ENCODE results near the gene DLG4.

Gene DLG4

DNA sequence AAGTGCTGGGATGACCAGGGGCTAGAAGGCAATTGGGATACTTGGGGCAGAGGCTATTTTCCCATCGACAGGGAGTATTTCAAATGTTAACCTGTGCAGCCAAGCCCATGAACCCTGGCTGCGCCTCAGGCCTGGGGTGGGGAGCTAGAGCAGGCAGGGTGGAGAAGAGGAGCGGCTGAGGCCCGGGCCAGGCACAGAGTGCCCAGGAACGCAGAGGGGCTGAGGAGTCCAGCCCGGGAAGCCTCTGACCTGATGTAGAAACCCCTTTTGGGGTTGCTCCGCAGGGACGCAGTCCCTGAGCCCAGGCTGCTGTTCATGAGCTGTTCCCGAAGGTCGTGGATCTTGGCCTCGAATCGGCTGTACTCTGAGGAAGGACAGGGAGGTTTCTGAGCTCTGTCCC is 23.7 kb downstream of the DLG4 start:
- TF ChIP-seq, protein P1, sequence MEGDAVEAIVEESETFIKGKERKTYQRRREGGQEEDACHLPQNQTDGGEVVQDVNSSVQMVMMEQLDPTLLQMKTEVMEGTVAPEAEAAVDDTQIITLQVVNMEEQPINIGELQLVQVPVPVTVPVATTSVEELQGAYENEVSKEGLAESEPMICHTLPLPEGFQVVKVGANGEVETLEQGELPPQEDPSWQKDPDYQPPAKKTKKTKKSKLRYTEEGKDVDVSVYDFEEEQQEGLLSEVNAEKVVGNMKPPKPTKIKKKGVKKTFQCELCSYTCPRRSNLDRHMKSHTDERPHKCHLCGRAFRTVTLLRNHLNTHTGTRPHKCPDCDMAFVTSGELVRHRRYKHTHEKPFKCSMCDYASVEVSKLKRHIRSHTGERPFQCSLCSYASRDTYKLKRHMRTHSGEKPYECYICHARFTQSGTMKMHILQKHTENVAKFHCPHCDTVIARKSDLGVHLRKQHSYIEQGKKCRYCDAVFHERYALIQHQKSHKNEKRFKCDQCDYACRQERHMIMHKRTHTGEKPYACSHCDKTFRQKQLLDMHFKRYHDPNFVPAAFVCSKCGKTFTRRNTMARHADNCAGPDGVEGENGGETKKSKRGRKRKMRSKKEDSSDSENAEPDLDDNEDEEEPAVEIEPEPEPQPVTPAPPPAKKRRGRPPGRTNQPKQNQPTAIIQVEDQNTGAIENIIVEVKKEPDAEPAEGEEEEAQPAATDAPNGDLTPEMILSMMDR (IDR thresholded peaks at IDR 0.05; ENCODE audit: borderline replicate concordance, control extremely low read depth, extremely low read depth, insufficient read depth, missing control alignments): no peak
- no peak for DNase-seq (ENCODE audit: low spot score)
- in situ Hi-C loops (cut with MboI; ENCODE audit: low sequenced_read_pairs, unreplicated experiment): no loop called here

DNA sequence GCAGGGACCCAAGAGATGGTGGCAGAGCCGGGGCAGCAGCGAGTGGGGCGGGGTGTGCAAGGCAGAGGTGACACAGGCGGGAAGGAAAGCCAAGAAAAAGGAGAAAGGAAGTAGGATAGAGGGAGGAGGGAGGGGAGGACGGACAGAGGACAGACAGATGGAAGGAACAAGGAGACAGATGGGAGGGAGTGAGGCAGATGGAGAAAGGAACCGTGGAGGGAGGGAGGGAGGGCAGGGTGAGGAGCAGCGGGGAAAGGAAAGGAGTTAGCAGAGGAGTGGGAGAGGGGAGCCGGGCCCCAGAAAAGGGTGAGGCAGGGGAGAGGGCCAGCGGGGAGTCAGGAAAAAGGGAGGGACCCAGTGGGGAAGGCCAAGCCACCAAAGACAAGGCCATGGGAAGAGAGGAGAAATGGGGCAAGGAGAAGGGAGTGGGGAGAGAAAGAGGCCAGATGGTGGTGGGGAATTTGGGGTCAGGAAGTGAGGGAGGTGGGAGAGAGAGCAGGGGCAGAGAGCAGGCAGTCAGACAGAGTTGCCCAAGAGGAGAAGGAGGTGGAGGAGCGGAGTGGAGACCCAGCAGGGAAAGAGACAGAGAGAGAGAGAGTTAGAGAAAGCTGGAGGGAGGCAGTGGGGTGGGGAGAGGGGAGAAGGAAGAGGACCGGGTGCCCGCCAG is 27.2 kb downstream of the DLG4 start:
- DNase-seq (ENCODE audit: low spot score): no peak
- TF ChIP-seq, protein P1 (IDR thresholded peaks at IDR 0.05; ENCODE audit: borderline replicate concordance, control extremely low read depth, extremely low read depth, insufficient read depth, missing control alignments): no peak
- in situ Hi-C loops (cut with MboI; ENCODE audit: low sequenced_read_pairs, unreplicated experiment): no loop called here

DNA sequence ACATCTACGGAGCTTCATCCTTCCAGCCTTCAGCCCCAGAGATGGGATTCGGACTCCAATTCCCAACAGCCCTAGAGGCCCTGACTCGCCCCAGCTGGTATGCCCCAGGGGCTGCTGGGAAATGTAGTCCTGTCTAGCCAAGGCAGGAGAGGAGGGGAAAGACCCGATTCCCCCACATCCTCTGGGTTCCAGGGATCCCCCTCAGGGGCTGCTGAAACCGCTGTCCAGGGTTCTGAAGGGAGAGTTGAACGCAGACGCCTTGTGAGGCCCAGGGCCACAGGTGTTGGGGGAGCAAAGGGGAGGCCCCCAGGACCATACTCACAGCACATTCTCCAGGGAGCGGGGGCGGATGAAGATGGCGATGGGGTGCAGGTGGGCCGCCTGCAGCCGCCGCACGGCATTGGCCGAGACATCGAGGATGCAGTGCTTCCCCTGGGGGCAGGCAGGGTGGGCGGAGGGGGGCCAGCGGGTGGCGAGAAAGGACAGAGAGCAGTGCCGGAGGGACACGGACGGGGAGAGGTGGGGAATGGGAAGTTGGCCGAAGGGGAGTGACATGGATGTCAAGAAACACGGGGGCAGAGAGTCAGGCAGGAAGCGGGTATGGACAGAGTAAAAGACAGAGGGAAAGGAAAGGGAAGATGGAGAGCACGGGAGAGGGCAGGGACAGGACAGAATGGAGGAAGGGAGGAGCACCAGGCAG is 27.9 kb downstream of the DLG4 start:
- in situ Hi-C loops (cut with MboI; ENCODE audit: low sequenced_read_pairs, unreplicated experiment): no loop called here
- DNase-seq (ENCODE audit: low spot score): peak; percentile 74
- TF ChIP-seq, protein P1 (IDR thresholded peaks at IDR 0.05; ENCODE audit: borderline replicate concordance, control extremely low read depth, extremely low read depth, insufficient read depth, missing control alignments): no peak

DNA sequence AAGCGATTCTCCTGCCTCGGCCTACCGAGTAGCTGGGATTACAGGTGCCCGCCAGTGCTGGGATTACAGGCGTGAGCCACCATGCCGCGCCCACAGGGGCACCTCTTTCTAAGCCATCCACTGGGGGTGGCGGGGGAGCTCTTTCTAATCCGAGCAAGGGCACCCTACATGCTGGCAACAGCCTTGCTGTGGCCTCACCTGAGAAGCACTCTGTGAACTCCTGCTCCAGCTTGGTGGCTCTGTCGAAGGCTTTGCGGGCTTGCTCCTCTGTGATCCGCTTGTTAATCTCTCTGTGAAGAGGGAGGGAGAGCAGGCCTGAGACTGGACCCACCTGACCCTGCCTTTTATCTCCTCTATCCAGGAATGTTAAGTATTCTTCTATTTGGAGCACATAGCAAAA is 28.6 kb downstream of the DLG4 start:
- TF ChIP-seq, protein P1 (IDR thresholded peaks at IDR 0.05; ENCODE audit: borderline replicate concordance, control extremely low read depth, extremely low read depth, insufficient read depth, missing control alignments): no peak
- no peak for DNase-seq (ENCODE audit: low spot score)
- in situ Hi-C loops (cut with MboI; ENCODE audit: low sequenced_read_pairs, unreplicated experiment): no loop called here

DNA sequence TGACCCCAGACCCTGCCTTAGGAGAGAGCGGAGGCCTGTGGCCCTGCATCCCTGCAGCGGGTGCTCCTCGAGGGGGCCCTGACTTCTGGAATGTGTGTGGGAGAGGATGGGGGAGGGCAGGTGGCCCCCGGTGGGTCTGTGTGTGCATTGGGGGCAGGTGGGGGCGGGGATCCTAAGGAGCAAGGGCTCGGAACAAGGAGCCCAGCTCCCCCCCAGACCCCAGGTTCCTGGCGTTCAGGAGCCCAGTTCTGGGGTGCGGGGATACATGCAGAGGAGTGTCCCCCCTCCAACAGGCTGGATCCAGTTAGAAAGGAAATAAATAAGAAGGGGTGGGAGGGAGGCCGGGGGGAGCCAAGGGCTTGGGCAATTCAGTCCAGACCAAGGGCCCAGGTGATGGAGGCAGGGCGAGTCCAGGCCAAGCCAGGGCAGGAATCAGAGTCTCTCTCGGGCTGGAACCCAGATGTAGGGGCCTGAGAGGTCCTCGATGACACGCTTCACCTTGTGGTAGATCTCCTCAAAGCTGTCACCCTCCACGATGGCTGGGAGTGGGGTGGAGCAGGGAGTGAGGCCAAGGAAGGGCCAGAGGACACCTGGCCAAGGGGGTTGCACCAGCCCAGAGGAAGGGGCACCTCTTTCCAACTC is 29.2 kb downstream of the DLG4 start:
- DNase-seq (ENCODE audit: low spot score): no peak
- TF ChIP-seq, protein P1 (IDR thresholded peaks at IDR 0.05; ENCODE audit: borderline replicate concordance, control extremely low read depth, extremely low read depth, insufficient read depth, missing control alignments): no peak
- in situ Hi-C loops (cut with MboI; ENCODE audit: low sequenced_read_pairs, unreplicated experiment): no loop called here

DNA sequence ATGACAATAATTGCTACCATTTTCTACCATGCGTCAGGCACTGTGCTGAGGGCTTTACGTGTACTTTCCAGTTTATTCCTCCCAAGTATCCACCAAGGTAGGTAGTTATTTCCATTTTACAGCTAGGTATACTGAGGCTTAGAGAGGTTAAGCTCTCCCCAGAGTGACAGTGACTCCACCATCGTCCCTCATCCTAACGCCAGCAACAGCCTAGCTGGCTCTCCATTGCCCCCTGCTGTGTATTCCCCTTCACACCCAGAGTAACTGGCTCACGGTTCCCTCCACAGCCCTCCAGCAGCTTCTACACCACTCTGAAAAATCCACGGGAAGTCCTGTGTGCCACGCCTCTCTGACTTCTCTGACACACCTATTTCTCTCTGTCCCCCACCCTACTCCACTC is 33.4 kb downstream of the DLG4 start:
- no peak for DNase-seq (ENCODE audit: low spot score)
- in situ Hi-C loops (cut with MboI; ENCODE audit: low sequenced_read_pairs, unreplicated experiment): no loop called here
- TF ChIP-seq, protein P1 (IDR thresholded peaks at IDR 0.05; ENCODE audit: borderline replicate concordance, control extremely low read depth, extremely low read depth, insufficient read depth, missing control alignments): no peak

Data from GM13976 (cell line).